Measurements from ENCODE around the gene CCDC27. TPM values are rescaled to one million over a fixed set of nuclear protein-coding genes. Genes with fewer than 3 reads are reported as not detected.

Gene CCDC27
- total RNA-seq, 2 donors from 2014 or later, result not detected

- Mint-ChIP-seq H3K27ac (no peak overlapping the region), H3K9me3 (no peaks in the 10 kb centered on the region), H3K36me3 (peaks cover 0 to 8% of the 10 kb centered on the region in 2 donors)
- no peak for DNase-seq (ENCODE audit: low spot score in 2 of 2)
- no peak for ATAC-seq
Measured at GRCh38 chr1:3762151-3762872, 10.1 kb downstream of the CCDC27 start.

GRCh38 chr1:3762873-3763228 is 10.6 kb downstream of the CCDC27 start:
- H3K36me3 Mint-ChIP-seq, result peaks cover 0 to 8% of the 10 kb centered on the region in 2 donors
- no peaks in the 10 kb centered on the region for H3K9me3 Mint-ChIP-seq
- ATAC-seq, result no peak
- H3K27ac Mint-ChIP-seq, result no peak overlapping the region
- no peak for DNase-seq (ENCODE audit: low spot score in 2 of 2)

DNA sequence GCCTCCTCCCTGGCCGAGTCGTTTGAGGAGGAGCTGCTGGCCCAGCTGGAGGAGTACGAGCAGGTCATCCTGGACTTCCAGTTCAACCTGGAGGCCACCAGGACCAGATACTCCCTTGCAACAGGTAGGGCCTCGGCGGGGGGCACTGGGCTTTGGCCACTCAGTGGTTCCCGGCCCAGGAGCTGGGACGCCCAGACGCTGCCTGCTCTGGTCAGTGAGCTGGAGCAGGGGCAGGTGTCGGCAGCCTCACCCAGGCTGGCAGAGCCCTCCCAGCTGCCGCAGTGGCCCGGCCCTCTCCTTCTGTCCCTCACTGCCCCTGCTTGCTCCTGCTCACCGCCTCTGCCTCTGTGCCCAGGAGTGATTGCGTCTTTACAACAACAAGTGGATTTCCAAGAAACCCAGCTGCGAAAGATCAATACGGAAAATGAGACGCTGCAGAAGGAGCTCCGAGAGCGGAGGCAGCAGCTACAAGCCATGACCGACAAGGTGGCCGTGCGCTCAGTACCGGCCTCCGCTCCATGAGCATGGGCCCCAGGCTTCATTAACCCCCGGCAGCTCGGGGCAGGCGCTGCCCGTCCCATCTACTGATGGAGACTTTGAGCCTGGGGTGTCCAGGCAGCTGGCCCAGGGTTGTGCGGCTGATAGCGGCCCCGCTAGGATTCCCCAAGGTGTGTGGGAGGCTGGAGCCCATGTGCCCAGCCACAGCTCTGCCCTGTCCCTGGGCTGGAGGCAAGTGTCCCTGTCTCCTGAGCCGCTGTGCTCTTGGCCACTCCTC is 11.3 kb downstream of the CCDC27 start:
- no peak overlapping the region for H3K27ac Mint-ChIP-seq
- peaks cover 0 to 8% of the 10 kb centered on the region in 2 donors for H3K36me3 Mint-ChIP-seq
- ATAC-seq (no peak), DNase-seq (ENCODE audit: low spot score in 2 of 2) (no peak)
- H3K9me3 Mint-ChIP-seq, result no peaks in the 10 kb centered on the region

DNA sequence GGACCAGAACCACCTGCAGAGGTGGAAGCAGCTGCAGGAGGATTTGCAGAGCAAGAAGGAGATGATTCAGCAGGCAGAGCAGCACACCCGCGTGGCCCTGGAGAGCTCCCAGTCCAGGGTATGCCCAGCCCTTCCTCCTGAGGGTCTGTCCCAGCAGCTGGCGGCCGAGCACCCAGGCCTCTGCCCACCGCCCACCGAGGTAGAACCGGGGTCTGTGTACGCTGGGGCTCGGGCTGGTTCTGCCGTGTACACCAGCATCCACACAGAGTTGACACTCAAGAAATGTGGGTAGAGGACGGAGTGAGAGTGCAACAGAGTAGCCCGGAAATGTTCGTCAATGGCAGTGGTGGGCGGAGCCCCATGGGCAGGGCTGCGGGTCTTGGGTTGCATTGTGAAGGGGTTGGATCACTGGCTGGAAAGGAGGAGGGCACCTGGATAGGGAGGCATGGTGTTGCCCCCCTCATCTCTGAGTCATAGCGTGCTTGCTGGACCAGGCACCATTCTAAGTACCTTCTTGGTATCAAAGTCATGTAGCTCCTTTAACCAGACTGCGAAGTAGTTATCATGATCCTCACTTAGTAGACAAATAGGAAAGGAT is 15.2 kb downstream of the CCDC27 start:
- H3K9me3 Mint-ChIP-seq, result no peaks in the 10 kb centered on the region
- H3K36me3 Mint-ChIP-seq, result no peaks in the 10 kb centered on the region
- ATAC-seq (no peak), DNase-seq (ENCODE audit: low spot score in 2 of 2) (no peak)
- H3K27ac Mint-ChIP-seq, result no peak overlapping the region

DNA sequence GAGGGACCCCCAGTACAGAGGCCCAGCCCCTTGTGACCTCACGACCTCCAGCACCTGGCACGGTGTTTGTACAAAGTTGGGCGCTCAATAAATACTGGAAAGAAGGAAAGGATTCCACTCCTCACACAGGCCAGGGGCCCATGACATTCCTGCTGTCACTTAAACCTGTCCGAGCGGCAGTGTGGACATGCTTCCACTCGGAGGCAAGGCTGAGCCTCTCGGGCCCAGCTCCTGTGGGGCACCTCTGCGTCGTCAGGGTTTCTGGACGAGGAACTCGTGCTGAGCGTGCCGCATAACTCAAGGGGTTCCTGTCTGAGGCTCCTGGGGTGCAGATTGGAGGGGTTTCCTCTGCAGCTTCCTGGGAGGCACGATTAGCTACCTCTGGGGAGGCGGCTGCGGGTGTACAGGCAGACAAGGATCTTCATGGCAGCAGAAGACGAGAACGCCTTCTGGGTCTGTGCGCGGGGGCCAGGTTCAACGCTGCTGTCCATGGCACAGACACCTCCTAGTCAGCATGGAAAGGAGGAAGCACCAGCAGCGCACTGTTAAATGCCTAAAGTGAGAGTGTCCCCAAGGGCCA is 16.7 kb downstream of the CCDC27 start:
- no peaks in the 10 kb centered on the region for H3K36me3 Mint-ChIP-seq
- DNase-seq (ENCODE audit: low spot score in 2 of 2) (no peak), ATAC-seq (no peak)
- H3K9me3 Mint-ChIP-seq, result no peaks in the 10 kb centered on the region
- H3K27ac Mint-ChIP-seq, result no peak overlapping the region

DNA sequence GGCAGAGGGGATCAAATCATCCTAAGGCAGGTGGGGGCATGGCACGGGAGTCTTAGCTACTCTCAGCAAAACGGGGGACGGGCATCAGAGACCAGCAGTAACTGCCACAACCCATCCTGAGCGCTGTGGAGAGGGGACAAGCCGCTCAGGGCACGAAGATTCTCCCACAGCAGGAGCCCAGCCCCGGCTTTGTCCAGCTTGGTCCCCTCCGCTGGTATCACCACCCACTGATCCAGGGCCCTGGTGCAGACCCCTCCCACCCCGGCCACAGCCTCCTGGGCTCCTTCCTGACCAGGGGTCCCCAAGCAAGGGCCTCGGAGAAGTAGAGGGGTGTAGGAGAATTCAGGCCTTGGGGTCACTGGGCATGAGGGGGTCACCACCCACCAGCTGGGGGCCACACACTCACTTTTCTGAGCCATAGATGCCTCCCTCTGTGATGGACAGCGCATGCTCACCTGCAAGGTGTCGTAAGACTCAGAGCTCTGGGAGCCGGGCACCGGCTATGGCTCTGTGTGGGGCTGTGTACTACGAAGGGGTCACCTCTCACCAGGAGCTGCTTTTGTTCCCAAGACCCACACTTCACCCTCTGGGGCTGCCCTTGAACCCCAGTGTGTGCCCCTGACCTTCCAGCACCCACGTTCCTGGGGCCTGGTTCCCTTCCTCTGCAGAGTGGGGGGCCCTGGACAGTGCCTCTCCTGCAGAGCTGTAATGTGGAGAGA is 18.0 kb downstream of the CCDC27 start:
- H3K36me3 Mint-ChIP-seq, result no peaks in the 10 kb centered on the region
- ATAC-seq (no peak), DNase-seq (ENCODE audit: low spot score in 2 of 2) (no peak)
- no peaks in the 10 kb centered on the region for H3K9me3 Mint-ChIP-seq
- H3K27ac Mint-ChIP-seq, result no peak overlapping the region

- Mint-ChIP-seq H3K9me3 (no peaks in the 10 kb centered on the region), H3K36me3 (no peaks in the 10 kb centered on the region), H3K27ac (peak overlapping the region in 1 of 2 donors; percentile 74)
- DNase-seq (ENCODE audit: low spot score in 2 of 2) (no peak), ATAC-seq (no peak)
Measured at GRCh38 chr1:3771108-3772026, 19.1 kb downstream of the CCDC27 start.

GRCh38 chr1:3772027-3772714 is 19.9 kb downstream of the CCDC27 start:
- H3K27ac Mint-ChIP-seq, result peak overlapping the region in 1 of 2 donors; percentile 74
- no peaks in the 10 kb centered on the region for H3K9me3 Mint-ChIP-seq
- peak; percentile 85 to 89 for DNase-seq (ENCODE audit: low spot score in 2 of 2)

DNA sequence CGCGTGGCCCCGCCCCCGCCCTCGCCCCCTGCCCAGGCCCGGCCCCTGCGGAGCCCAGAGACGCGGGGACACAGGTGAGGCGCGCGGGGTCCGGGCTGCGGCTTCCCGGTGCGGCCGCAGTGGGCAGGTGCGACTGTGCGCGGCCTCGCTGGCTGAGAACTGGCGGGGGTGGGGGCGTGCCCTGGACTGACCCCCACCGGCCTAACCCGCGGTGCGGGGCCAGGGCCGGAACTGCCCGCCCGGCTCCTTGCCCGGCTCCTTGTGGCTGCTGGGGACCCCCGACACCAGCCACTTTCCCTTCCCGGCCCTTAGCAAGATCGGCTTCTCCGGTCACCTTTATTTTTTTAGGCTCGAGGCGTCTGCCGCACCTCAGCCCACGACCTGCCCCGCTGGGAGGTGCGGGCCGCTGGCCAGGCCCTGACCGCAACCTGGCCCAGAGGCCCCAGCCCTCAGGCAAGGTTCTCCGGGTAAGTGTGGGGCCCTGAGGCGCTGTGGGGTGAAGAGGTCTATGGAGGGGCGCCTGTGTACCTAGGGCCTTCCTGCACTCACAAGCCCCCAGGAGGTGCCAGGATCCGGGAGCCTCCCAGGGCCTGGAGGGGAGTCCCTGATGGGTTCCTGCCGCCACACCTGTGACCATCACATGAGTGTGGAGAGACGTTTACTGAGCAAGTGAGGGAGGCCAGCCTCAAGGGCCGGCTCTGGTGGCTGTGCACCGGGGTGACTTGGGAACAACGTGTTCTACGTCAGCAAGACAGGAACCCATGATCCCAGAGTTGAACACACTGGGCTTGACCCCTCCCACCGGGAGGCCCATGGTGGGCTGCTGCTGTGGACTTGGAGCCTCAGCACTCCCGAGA is 20.7 kb downstream of the CCDC27 start, which contains the start of gene SMIM1:
Gene SMIM1 (plus strand): TSS at position 35 of the 857 bp plus-strand sequence. CDS start 2,625 bp downstream, outside the sequence.
- H3K36me3 Mint-ChIP-seq, result no peaks in the 10 kb centered on the region
- no peaks in the 10 kb centered on the region for H3K9me3 Mint-ChIP-seq
- peak in 1 of 2 donors; percentile 21 for DNase-seq (ENCODE audit: low spot score in 2 of 2)
- ATAC-seq, result no peak
- H3K27ac Mint-ChIP-seq, result peak within 1 kb of the TSS in 1 of 2 donors; percentile 74

More at GRCh38 chr1:3772027-3772714, 19.9 kb downstream of the CCDC27 start:
- peak; percentile 81 to 85 for ATAC-seq
- H3K36me3 Mint-ChIP-seq, result no peaks in the 10 kb centered on the region

GRCh38 chr1:3773572-3774275 is 21.5 kb downstream of the CCDC27 start:
- no peaks in the 10 kb centered on the region for H3K36me3 Mint-ChIP-seq

DNA sequence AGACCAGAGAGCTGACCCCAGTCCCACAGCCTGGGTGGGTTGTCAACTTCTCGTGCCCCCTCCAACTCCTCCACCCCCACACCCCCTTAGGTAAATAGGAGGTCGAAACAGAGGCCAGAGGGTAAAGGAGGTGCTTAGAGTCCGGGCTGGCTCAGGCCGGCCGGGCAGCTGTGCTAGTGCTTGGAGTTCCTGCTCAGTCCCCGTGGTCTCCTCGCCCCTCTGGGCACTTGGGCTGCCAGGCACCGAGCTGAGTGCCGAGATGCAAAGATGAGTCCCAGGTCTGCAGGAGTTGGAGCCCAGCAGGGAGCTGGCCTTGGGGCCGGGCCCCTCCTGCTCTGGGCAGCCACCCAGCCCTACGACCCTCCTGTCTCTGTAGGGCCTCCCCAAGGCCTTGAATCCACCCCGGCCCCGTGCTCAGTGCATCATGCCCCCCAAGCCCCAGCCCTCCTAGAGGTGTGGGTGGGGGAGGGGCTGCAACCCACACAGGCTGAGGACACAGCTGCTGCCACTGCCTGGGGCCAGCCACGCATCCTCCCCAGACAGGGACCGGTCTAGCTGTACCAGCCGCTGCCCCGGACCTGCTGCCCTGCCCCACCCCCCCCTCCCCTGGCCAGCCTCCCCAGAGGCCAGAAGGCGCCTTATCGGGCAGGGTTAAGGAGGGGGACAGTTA is 22.2 kb downstream of the CCDC27 start:
- no peaks in the 10 kb centered on the region for H3K36me3 Mint-ChIP-seq
- no peak overlapping the region for H3K27ac Mint-ChIP-seq
- H3K9me3 Mint-ChIP-seq, result no peaks in the 10 kb centered on the region
- no peak for DNase-seq (ENCODE audit: low spot score in 2 of 2)
- ATAC-seq, result no peak

More at GRCh38 chr1:3773572-3774275, 21.5 kb downstream of the CCDC27 start:
- ATAC-seq (no peak), DNase-seq (ENCODE audit: low spot score in 2 of 2) (no peak)
- no peak overlapping the region for H3K27ac Mint-ChIP-seq
- no peaks in the 10 kb centered on the region for H3K9me3 Mint-ChIP-seq

DNA sequence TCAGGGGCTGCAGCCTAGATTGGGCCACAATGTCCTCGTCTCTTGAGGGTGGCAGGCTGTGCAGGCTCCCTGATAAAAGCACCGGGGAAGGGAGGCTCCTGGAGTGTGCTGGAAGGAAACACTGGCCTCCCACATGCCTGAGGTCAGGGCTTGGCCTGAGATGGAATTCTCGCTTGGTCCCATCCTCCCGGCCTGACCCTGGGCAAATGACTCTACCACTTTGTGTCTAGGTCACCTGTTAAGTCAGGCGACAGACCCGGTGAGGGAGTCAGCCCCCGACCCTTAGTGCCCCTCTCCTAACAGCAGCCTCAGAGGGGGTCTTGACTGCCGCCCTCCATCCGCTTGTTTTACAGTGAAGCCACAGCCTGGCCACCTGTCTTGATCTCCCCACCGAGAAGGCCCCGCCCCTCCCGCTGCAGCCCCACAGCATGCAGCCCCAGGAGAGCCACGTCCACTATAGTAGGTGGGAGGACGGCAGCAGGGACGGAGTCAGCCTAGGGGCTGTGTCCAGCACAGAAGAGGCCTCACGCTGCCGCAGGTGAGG is 22.8 kb downstream of the CCDC27 start:
- Mint-ChIP-seq H3K27ac (peak overlapping the region in 1 of 2 donors; percentile 35), H3K36me3 (peaks cover under 1 to 3% of the 10 kb centered on the region in 2 donors), H3K9me3 (no peaks in the 10 kb centered on the region)
- ATAC-seq (no peak), DNase-seq (ENCODE audit: low spot score in 2 of 2) (no peak)
